ENCODE results near the gene CANT1.

Gene CANT1

DNA sequence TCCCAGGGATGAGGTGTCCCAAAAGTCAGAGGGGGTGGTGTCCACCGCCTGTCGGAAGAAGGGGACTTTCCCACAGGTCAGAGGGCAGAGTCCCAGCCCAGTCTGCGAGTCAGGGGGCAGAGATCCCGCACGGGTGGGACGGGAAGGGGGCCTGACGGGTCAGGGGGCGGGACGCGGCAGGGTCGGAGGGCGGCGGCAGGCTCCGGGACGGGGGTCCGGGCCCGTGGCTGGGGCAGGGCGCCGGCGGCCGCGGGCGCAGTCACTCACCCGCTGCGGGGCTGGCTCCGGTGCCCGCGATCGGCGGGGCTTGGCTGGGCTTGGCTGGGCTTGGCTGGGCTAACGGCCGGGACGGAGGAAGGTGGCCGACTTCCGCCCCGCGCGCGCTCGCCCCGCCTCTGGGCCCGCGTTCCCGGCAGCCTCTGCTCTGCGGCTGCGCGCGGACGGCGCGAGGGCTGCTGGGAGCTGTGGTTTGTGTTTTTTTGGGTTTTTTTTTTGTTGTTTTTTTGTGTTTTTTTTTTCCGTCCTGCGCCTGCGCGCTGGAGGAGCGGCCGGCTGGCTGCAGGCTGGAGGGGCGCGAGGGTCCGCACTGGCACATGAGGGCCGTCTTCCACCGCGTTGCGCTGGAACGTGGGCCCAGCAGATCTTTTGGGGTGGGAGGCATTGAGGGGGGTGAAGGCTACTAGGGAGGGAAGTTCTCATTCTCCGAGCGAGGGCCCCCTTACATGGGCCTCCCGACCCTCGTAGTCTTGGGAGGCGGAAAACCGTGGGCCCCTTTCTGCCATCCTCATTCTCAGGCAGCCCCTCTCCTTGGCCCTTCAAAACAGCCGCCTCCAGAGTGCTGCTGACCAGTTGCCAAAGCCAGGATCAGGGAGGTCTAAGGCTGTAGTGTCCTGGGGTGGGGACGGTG is at the start of gene CANT1:
Gene CANT1 (minus strand): TSS at position 368 of the 907 bp plus-strand sequence. CDS start 12,142 bp downstream, outside the sequence.
- DNase-seq (ENCODE audit: low spot score): peak; percentile 91

DNA sequence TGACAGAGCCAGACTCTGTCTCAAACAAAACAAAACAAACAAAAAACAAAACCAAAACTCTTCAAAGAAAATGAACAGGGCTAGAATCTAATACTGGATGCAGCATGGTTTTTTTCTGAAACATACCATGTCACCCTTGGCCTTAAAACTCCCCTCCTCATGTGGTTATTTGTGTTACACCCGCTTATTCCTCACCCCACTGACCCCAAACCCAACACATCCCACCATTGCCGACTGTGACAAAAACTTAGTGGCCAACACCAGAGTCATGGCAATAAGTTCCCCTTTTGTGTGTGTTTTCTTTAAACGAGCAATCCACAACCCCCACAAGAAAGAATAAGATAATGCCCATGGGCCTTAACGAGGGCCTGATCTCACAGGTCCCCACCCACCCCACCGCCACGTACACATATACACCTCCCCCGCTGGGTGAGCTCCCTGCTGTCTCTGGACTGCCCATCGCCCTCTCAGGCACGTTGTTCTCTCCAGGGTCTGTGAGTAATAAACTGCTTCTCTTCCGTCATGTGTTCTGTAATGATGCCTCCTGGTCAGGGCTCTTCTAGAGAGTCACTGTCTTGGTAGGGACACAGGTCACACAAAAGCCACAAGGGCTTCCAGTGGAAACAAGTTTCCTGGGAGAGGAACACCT is 48.3 kb upstream of the CANT1 start:
- no peak for DNase-seq (ENCODE audit: low spot score)

DNA sequence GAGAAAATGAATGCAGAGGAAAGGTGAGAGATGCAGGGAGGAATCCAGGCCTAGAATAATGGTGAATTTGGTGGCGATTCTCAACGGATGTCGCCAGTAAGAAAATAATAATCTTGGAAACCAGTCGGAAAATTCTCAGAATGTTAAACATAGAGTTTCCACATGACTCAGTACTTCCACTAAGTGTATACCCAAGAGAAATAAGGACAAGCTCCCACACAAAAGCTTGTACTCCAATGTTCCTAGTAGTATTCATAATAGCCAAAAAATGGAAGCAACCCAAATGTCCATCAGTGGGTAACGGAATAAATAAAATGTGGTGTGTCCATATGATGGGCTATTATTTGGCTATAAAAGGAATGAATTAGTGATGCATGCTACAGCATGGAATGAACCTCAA is 45.6 kb upstream of the CANT1 start:
- no peak for DNase-seq (ENCODE audit: low spot score)

DNA sequence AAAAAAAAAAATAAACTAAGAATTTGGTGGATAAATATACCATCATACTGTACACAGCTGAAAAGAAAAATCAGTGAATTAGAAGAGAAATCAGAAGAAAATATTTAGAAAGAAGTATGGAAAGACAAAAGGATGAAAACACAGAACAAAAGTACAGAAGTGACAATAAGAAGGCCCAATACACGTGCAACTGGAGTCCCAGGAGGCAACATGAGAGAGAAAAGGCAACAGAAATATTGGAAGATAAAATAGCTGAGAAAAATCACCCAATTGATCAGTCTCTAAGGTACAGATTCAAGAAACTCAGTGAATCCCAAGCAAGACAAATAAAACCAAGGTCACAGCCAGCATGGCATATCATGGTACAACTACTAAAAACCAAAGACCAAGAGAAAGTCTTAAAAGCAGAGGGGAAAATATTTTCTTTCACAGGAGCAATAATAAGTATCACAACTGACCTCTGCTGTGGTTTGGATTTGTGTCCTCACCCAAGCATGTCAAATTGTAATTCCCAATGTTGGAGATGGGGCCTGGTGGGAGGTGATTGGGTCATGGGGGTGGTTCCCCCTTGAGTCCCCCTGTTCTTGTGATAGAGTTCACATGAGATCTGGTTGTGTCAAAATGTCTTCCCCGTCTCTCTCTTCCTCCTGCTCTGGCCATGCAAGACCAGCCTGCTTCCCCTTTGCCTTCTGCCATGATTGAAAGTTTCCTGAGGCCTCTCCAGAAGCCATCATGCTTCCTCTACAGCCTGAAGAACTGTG is 44.8 kb upstream of the CANT1 start:
- no peak for DNase-seq (ENCODE audit: low spot score)

DNA sequence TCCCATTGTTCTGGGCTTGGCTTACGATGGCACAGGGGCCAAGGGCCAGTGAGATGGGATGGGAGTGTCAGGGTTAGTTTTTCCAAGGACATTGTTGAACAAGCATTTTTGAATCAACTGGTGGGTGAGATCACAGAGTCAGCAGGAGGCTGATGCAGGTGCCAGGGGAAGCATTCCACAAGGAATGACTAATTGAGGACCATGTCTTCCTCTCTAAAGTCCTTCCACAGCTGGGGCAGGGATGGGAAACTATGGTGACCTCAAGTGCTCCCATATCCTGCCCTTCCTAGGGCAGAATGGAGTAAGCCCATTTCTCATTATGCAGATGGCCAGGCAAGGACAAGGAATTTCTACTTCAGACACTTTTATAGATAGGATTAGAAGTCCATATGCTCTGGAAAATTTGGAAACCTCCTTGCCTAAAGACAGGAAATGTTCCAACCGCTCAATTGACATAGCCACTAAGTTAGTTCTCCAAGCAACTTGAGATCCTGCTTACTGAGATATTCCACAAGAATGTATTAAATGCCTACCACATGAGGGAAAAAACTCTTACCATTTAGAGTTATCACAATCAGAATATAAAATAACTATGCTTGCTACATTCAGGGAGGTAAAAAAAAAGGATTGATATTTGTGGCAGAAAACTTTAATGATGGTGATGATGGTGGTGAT is 43.8 kb upstream of the CANT1 start:
- no peak for DNase-seq (ENCODE audit: low spot score)

DNA sequence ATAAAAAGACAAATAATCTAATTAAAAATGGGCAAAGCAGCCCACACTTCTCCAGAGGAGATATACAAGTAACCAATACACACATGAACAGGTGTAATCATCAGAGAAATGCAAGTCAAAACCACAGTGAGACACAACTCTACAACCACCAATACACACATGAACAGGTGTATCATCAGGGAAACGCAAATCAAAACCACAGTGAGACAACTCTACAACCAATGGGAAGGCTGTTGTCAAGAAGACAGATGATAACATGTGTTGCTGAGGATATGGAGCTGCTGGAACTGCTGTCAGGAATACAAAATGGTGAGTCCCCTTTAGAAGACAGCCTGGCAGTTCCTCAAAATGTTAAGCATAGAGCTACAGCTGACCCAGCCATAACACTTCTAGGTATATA is 42.6 kb upstream of the CANT1 start:
- DNase-seq (ENCODE audit: low spot score): no peak

DNA sequence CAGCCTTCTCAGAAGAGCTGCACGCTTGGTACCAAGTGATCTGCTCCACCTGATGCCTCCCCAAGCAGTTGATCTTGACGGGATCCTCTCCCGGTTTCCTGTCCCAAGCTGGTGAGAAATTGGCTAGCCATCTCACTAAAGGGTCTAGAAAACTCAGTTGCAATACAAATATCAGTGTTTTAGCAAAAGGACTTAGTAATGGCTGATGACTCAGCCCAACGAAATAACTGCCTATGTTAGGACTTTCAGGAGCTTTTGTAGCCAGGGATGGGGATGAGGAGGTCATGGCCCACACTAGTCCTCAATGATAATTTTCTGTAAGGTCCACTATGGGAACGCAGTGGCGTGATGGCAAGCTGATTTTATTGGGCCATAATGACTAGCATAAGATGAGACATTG is 41.7 kb upstream of the CANT1 start:
- DNase-seq (ENCODE audit: low spot score): no peak

DNA sequence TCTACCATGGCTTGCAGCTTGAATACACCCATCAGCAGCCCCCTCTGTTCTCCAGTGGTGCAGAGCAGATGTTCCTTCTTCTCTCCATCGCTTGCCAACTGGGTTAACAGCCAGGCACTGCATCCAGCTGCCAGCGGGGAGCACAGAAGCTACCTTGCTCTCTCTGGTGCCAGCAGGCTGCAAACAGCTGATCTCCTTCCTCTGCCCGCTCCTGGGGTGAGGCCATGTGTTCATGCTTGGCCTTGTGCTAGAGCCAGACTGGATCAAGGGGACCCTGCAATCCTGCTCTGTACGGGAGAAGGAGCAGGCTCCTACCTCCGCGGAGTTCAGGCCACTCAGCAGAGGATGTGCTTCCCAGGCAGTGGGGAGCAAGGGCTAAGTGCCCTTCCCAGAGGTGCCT is 41.0 kb upstream of the CANT1 start:
- no peak for DNase-seq (ENCODE audit: low spot score)

DNA sequence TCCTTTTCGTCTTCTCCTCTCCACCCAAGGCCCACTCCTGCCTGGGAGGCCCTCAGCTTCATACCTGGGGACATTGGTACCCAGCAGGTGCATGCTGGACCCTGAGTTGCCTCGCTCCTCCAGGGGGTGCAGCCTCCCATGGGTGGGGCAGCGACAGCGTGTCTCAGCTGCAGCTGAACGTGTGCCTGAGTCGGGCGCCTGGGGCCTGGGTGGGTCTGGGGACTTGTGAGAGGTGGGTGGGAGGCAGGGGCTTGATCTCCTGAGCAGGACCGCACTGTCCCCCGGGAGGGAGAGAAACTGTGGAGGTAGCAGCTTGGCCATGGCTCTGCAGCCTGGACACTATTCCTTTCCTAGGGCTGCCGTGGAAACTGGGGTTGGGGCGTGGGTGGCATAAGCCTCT is 40.3 kb upstream of the CANT1 start:
- DNase-seq (ENCODE audit: low spot score): no peak

DNA sequence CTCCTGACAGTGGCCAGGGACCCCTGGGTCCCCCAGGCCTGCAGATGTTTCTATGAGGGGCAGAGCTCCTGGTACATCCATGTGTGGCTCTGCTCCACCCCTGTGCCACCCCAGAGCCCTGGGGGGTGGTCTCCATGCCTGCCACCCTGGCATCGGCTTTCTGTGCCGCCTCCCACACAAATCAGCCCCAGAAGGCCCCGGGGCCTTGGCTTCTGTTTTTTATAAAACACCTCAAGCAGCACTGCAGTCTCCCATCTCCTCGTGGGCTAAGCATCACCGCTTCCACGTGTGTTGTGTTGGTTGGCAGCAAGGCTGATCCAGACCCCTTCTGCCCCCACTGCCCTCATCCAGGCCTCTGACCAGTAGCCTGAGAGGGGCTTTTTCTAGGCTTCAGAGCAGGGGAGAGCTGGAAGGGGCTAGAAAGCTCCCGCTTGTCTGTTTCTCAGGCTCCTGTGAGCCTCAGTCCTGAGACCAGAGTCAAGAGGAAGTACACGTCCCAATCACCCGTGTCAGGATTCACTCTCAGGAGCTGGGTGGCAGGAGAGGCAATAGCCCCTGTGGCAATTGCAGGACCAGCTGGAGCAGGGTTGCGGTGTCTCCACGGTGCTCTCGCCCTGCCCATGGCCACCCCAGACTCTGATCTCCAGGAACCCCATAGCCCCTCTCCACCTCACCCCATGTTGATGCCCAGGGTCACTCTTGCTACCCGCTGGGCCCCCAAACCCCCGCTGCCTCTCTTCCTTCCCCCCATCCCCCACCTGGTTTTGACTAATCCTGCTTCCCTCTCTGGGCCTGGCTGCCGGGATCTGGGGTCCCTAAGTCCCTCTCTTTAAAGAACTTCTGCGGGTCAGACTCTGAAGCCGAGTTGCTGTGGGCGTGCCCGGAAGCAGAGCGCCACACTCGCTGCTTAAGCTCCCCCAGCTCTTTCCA is 39.5 kb upstream of the CANT1 start:
- DNase-seq (ENCODE audit: low spot score): no peak

DNA sequence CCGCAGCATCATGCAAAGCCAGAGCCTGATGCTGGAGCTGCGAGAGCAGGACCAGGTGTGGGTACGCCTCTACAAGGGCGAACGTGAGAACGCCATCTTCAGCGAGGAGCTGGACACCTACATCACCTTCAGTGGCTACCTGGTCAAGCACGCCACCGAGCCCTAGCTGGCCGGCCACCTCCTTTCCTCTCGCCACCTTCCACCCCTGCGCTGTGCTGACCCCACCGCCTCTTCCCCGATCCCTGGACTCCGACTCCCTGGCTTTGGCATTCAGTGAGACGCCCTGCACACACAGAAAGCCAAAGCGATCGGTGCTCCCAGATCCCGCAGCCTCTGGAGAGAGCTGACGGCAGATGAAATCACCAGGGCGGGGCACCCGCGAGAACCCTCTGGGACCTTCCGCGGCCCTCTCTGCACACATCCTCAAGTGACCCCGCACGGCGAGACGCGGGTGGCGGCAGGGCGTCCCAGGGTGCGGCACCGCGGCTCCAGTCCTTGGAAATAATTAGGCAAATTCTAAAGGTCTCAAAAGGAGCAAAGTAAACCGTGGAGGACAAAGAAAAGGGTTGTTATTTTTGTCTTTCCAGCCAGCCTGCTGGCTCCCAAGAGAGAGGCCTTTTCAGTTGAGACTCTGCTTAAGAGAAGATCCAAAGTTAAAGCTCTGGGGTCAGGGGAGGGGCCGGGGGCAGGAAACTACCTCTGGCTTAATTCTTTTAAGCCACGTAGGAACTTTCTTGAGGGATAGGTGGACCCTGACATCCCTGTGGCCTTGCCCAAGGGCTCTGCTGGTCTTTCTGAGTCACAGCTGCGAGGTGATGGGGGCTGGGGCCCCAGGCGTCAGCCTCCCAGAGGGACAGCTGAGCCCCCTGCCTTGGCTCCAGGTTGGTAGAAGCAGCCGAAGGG is 38.6 kb upstream of the CANT1 start:
- no peak for DNase-seq (ENCODE audit: low spot score)

DNA sequence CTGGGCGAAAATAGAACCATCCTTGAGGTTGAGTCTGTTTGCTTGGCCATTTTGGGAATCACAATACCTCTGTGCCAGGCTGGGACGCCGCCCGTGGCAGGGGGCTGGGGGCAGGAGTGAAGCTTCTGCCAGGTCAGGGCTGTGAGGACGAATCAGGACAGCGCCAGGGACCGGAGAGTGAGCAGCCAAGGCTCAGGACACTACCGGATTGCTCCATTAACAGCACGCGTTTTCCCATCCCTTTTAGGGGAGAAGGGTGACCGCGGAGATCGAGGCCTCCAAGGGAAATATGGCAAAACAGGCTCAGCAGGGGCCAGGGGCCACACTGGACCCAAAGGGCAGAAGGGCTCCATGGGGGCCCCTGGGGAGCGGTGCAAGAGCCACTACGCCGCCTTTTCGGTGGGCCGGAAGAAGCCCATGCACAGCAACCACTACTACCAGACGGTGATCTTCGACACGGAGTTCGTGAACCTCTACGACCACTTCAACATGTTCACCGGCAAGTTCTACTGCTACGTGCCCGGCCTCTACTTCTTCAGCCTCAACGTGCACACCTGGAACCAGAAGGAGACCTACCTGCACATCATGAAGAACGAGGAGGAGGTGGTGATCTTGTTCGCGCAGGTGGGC is 37.8 kb upstream of the CANT1 start:
- no peak for DNase-seq (ENCODE audit: low spot score)

DNA sequence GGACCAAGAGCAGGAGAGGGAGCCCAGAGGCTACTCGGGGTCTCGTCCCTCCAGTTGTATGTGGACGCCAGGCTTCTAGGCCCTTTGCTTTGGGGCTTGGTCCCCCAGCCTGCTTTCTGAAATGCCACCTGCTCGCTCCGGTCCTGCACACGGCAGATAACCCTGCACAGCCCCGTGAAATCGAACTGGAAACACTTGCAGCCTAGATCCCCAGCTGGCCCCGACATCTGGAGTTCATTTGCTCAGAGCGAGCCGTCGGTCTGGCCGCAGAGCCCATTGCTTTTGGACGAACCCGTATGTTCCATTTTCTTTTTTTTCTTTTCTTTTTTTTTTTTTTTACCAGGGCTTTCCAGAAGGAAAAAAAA is 37.3 kb upstream of the CANT1 start:
- no peak for DNase-seq (ENCODE audit: low spot score)

DNA sequence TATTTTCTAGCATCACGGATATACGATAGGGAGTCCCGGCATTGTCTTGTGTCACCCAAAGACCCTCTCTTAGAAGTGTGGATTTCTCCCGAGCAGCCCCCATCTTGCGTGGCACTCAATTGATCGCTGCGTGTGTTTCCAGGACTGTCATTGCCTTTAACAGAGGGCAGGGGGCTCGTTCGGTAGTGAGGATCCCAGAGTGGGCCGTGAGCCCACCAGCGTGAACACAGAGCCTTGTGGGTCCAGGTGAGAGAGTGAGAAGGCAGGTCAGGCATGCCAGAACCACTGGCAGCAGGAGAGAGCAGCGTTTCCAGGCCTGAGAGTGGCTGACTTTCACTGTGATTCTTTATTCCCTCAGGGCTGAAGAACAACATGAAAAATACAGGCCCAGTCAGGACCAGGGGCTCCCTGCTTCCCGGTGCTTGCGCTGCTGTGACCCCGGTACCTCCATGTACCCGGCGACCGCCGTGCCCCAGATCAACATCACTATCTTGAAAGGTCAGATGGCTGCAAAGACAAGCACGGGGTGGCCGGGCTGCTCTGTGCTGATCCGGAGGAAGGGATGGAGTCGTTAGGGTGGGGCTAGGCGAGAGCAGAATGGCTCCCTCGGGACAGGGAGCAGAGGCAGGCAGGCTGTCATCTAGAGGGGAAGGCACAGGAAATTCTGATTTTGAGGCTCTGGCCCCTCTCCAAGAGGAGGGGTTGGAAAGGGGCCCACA is 36.8 kb upstream of the CANT1 start:
- DNase-seq (ENCODE audit: low spot score): no peak

DNA sequence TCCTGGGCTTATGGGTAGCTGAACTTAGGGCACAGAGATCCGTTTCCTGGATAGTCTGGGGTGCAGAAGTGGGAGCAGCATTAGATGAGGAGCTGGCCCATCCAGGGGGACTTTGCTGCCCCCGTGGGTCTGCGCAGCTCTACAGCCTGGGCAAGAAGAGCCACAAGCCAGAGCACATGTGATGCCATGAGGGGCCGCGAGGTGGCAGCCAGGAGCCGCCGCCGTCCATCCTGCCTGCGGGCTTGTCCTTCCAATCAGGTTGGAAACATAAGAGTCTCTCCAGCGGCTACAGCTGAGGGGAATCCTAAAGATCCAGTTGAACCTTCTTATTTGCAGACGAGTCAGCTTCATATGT is 36.3 kb upstream of the CANT1 start:
- DNase-seq (ENCODE audit: low spot score): peak; percentile 65

DNA sequence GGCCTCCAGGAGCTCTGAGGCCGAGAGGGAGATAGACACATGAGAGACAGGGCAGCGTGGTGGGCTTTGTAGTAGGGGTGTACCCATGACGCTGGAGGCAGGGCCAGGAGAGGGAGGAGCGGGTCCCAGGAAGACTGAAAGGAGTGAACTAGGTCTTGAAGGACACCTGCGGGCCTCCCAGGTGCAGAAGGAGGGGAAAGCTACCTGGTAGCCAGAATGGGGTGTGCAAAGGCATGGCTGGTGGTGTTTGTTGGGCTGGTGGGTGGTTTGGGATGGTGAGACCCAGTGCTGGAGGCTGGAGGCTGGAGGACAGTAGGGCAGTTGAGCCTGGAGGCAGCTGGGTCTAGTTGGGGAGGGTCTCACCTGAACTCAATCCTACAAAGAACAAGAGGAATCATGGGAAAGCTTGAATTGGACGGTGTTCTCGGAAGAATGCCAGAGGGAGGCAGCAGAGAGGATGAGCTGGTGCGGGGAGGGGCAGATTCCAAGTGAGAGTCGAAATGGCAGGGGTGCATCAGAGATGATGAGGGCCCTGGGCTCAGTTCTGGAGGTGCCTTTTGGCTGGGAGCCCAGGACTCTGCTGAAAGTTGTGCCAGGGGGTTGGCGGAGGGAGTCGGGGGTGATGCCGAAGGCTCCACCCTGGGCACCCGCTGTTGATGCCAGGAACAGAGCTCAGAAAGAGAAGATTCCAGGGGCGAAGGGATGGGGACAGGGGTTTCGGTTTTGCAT is 35.6 kb upstream of the CANT1 start:
- no peak for DNase-seq (ENCODE audit: low spot score)

DNA sequence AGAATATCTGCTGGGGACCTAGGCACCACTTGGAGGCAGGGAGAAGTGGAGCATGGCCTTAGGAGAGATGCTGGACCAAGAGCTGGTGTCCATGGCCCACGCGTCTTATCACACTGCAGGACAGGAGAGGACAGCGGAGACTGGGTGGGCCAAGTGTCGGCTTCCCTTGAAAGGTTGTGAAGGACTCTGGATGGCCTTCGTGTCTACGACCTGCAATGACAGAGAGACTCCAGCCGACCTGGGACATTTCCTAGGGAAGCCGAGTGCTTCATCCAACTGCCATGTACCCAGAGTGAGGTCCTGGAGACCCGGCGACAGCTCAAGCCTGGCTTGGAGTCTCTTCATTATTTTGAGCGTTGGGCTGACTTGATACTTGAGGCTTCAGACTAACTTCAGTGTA is 34.9 kb upstream of the CANT1 start:
- DNase-seq (ENCODE audit: low spot score): no peak

DNA sequence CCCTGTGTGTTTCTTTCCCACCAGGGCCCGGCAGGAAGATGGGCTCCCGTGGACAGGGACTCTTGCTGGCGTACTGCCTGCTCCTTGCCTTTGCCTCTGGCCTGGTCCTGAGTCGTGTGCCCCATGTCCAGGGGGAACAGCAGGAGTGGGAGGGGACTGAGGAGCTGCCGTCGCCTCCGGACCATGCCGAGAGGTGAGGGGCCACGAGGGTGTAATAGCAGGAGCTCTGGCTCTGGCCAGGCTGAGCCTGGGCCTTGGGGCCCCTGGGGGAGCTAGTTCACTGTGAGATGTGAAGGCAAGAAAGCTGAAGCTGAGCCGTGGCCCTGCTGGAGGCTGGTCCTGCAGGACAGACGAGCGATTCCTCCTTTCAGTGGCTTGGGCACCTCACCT is 34.4 kb upstream of the CANT1 start:
- no peak for DNase-seq (ENCODE audit: low spot score)

Data from NAMALWA (cell line).